Measurements from ENCODE around the gene CYP39A1. TPM values are rescaled to one million over a fixed set of nuclear protein-coding genes. Genes with fewer than 3 reads are reported as not detected.

Gene CYP39A1
- total RNA-seq, 2 donors from 2014 or later = 6.0 to 6.3 TPM

- no peaks in the 10 kb centered on the region for H3K36me3 ChIP-seq (replicated peaks in 1 of 2; ENCODE audit: insufficient read depth in 1 of 2, low read depth in 2 of 2)
- no peak overlapping the region for H3K27ac ChIP-seq
- H3K27me3 ChIP-seq = no peaks in the 10 kb centered on the region
- H3K9me3 ChIP-seq = no peaks in the 10 kb centered on the region
- DNase-seq (no peak), ATAC-seq (no peak)
- WGBS, 2 donors = 53 to 58% methylated on average over 6 of the region's 6 CpGs
- no peak for TF ChIP-seq POLR2A (IDR thresholded peaks at IDR 0.05)
- TF ChIP-seq CTCF (IDR thresholded peaks at IDR 0.05) = no peak
- H3K4me1 ChIP-seq = no peaks in the 10 kb centered on the region
- intact Hi-C loops (cut with DNase I) = no loop called here
- no peak overlapping the region for H3K4me3 ChIP-seq
These were observed 113.7 kb downstream of the CYP39A1 start for GRCh38 chr6:46538800-46539480.

- no peak for ATAC-seq
- intact Hi-C loops (cut with DNase I) = no loop called here
- no peaks in the 10 kb centered on the region for H3K36me3 ChIP-seq (replicated peaks in 1 of 2; ENCODE audit: insufficient read depth in 1 of 2, low read depth in 2 of 2)
These were observed 121.7 kb downstream of the CYP39A1 start for GRCh38 chr6:46530896-46531295.

GRCh38 chr6:46528961-46529750, 123.5 kb downstream of the CYP39A1 start:
- Histone ChIP-seq H3K27me3 (no peaks in the 10 kb centered on the region), H3K4me1 (no peaks in the 10 kb centered on the region), H3K4me3 (no peak overlapping the region), H3K9me3 (no peaks in the 10 kb centered on the region), H3K36me3 (replicated peaks in 1 of 2; ENCODE audit: insufficient read depth in 1 of 2, low read depth in 2 of 2) (no peaks in the 10 kb centered on the region), H3K27ac (no peak overlapping the region)
- no peak for TF ChIP-seq POLR2A (IDR thresholded peaks at IDR 0.05)
- no peak for TF ChIP-seq CTCF (IDR thresholded peaks at IDR 0.05)
- ATAC-seq (no peak), DNase-seq (no peak)
- intact Hi-C loops (cut with DNase I) = no loop called here
- WGBS, 2 donors = 73 to 75% methylated on average over 3 of the region's 3 CpGs

More at GRCh38 chr6:46530896-46531295, 121.7 kb downstream of the CYP39A1 start:
- H3K27ac ChIP-seq = no peak overlapping the region
- TF ChIP-seq CTCF (IDR thresholded peaks at IDR 0.05) (no peak), POLR2A (IDR thresholded peaks at IDR 0.05) (no peak)
- H3K4me1 ChIP-seq = no peaks in the 10 kb centered on the region
- no peak for DNase-seq
- no peaks in the 10 kb centered on the region for H3K9me3 ChIP-seq
- H3K4me3 ChIP-seq = no peak overlapping the region
- no peaks in the 10 kb centered on the region for H3K27me3 ChIP-seq
- 65 to 68% methylated on average over 3 of the region's 3 CpGs for WGBS, 2 donors

- Histone ChIP-seq H3K27ac (no peak overlapping the region), H3K4me1 (no peaks in the 10 kb centered on the region), H3K36me3 (replicated peaks in 1 of 2; ENCODE audit: insufficient read depth in 1 of 2, low read depth in 2 of 2) (no peaks in the 10 kb centered on the region), H3K9me3 (no peaks in the 10 kb centered on the region), H3K27me3 (no peaks in the 10 kb centered on the region), H3K4me3 (no peak overlapping the region)
- ATAC-seq (no peak), DNase-seq (no peak)
- WGBS, 2 donors = 89 to 97% methylated on average over 2 of the region's 2 CpGs
- no peak for TF ChIP-seq POLR2A (IDR thresholded peaks at IDR 0.05)
- TF ChIP-seq CTCF (IDR thresholded peaks at IDR 0.05) = no peak
- intact Hi-C loops (cut with DNase I) = no loop called here
These were observed 126.0 kb downstream of the CYP39A1 start for GRCh38 chr6:46526607-46527006.

Data from body of pancreas (tissue), 4 donors.